ENCODE results near the gene PRRT2. TPM values are rescaled to one million over a fixed set of nuclear protein-coding genes. Genes with fewer than 3 reads are reported as not detected.

The PRRT2 gene
- total and polyA plus RNA-seq, 2 experiments from 2014 or later = 7.0 to 11.1 TPM

GRCh38 chr16:29794231-29794710 is 17.7 kb upstream of the PRRT2 start:
- H2AFZ ChIP-seq = no peak overlapping the region
- TF ChIP-seq EZH2phosphoT487 (IDR thresholded peaks at IDR 0.05; ENCODE audit: low read depth, severe bottlenecking, unreplicated experiment) (no peak), CTCF (IDR thresholded peaks at IDR 0.05; ENCODE audit: poor library complexity) (no peak), EZH2 (IDR thresholded peaks at IDR 0.05; ENCODE audit: borderline replicate concordance) (no peak)
- H3K9me3 ChIP-seq (ENCODE audit: low read depth) = no peaks in the 10 kb centered on the region
- DNase-seq (ENCODE audit: low spot score) = no peak
- no peaks in the 10 kb centered on the region for H3K36me3 ChIP-seq (replicated peaks; ENCODE audit: insufficient read depth, low read depth)
- H4K20me1 ChIP-seq (ENCODE audit: insufficient read depth, poor library complexity, severe bottlenecking) = peaks cover 2% of the 10 kb centered on the region
- 97% methylated on average over 3 of the region's 3 CpGs for WGBS (ENCODE audit: low lambda C conversion rate, missing lambda C conversion rate)
- no peaks in the 10 kb centered on the region for H3K9me2 ChIP-seq (replicated peaks; ENCODE audit: insufficient read depth)
- no peak overlapping the region for H3K4me3 ChIP-seq
- H3K27me3 ChIP-seq = no peaks in the 10 kb centered on the region
- peaks cover 56% of the 10 kb centered on the region for H3K79me2 ChIP-seq
- H3K27ac ChIP-seq = no peak overlapping the region
- no peak overlapping the region for H3K4me2 ChIP-seq
- H3K4me1 ChIP-seq (ENCODE audit: insufficient read depth) = no peaks in the 10 kb centered on the region

- Histone ChIP-seq H3K4me3 (no peak overlapping the region), H3K4me1 (ENCODE audit: insufficient read depth) (peaks cover 7% of the 10 kb centered on the region), H3K4me2 (no peak overlapping the region), H3K9me3 (ENCODE audit: low read depth) (no peaks in the 10 kb centered on the region), H3K27me3 (no peaks in the 10 kb centered on the region), H4K20me1 (ENCODE audit: insufficient read depth, poor library complexity, severe bottlenecking) (no peaks in the 10 kb centered on the region), H3K79me2 (peaks cover 10% of the 10 kb centered on the region), H2AFZ (no peak overlapping the region), H3K27ac (no peak overlapping the region), H3K9me2 (replicated peaks; ENCODE audit: insufficient read depth) (no peaks in the 10 kb centered on the region), H3K36me3 (replicated peaks; ENCODE audit: insufficient read depth, low read depth) (no peaks in the 10 kb centered on the region)
- WGBS (ENCODE audit: low lambda C conversion rate, missing lambda C conversion rate) = 96% methylated on average over 8 of the region's 8 CpGs
- DNase-seq (ENCODE audit: low spot score) = no peak
- TF ChIP-seq EZH2 (IDR thresholded peaks at IDR 0.05; ENCODE audit: borderline replicate concordance) (no peak), CTCF (IDR thresholded peaks at IDR 0.05; ENCODE audit: poor library complexity) (no peak), EZH2phosphoT487 (IDR thresholded peaks at IDR 0.05; ENCODE audit: low read depth, severe bottlenecking, unreplicated experiment) (no peak)
Measured at GRCh38 chr16:29802416-29802935, 9.5 kb upstream of the PRRT2 start.

GRCh38 chr16:29804020-29804419 is 8.0 kb upstream of the PRRT2 start:
- no peak for DNase-seq (ENCODE audit: low spot score)
- TF ChIP-seq EZH2phosphoT487 (IDR thresholded peaks at IDR 0.05; ENCODE audit: low read depth, severe bottlenecking, unreplicated experiment) (no peak), CTCF (IDR thresholded peaks at IDR 0.05; ENCODE audit: poor library complexity) (no peak), EZH2 (IDR thresholded peaks at IDR 0.05; ENCODE audit: borderline replicate concordance) (no peak)
- Histone ChIP-seq H4K20me1 (ENCODE audit: insufficient read depth, poor library complexity, severe bottlenecking) (peaks cover 11% of the 10 kb centered on the region), H3K4me1 (ENCODE audit: insufficient read depth) (peaks cover 18% of the 10 kb centered on the region), H3K79me2 (peaks cover 22% of the 10 kb centered on the region), H3K9me3 (ENCODE audit: low read depth) (no peaks in the 10 kb centered on the region), H3K9me2 (replicated peaks; ENCODE audit: insufficient read depth) (no peaks in the 10 kb centered on the region), H3K27ac (peak overlapping the region; percentile 98), H3K36me3 (replicated peaks; ENCODE audit: insufficient read depth, low read depth) (no peaks in the 10 kb centered on the region), H3K4me2 (peak overlapping the region; percentile 94), H3K4me3 (no peak overlapping the region), H3K27me3 (no peaks in the 10 kb centered on the region), H2AFZ (no peak overlapping the region)
- 87% methylated on average over 8 of the region's 8 CpGs for WGBS (ENCODE audit: low lambda C conversion rate, missing lambda C conversion rate)
